ENCODE results near the gene ADAMTSL1. TPM values are rescaled to one million over a fixed set of nuclear protein-coding genes. Genes with fewer than 3 reads are reported as not detected.

The ADAMTSL1 gene
- total and polyA plus RNA-seq, 9 of the 15 experiments (the other 6 are each of a cell fraction or from before 2014, with no cell fraction given) = 0.01 TPM; not detected in 8

GRCh38 chr9:18487611-18488010, 13.7 kb downstream of the ADAMTSL1 start:
- Histone ChIP-seq H3K27ac (ENCODE audit: extremely low read depth, low read depth, low read length) (no peak overlapping the region), H2AFZ (ENCODE audit: low read depth, low read length) (no peak overlapping the region), H3K4me2 (ENCODE audit: insufficient read depth, low read length) (no peak overlapping the region), H4K20me1 (replicated peaks; ENCODE audit: control insufficient read depth, insufficient read depth, low read length) (no peaks in the 10 kb centered on the region), H3K79me2 (ENCODE audit: control insufficient read depth, insufficient read depth, low read length) (no peaks in the 10 kb centered on the region), H3K36me3 (ENCODE audit: control insufficient read depth, insufficient read depth, low read length) (no peaks in the 10 kb centered on the region), H3K4me3 (no peak overlapping the region), H3K9me1 (ENCODE audit: control insufficient read depth, insufficient read depth, low read length) (no peaks in the 10 kb centered on the region), H3K27me3 (ENCODE audit: control insufficient read depth in 2 of 2, insufficient read depth in 2 of 2, low read length in 2 of 2) (no peaks in the 10 kb centered on the region), H3K4me1 (replicated peaks in 1 of 2; ENCODE audit: control insufficient read depth in 2 of 2, insufficient read depth in 2 of 2, low read length in 2 of 2) (no peaks in the 10 kb centered on the region), H3K9me3 (replicated peaks; ENCODE audit: control insufficient read depth, insufficient read depth, low read depth, low read length) (no peaks in the 10 kb centered on the region), H3K9ac (ENCODE audit: insufficient read depth in 1 of 2, low read depth in 2 of 2, low read length in 2 of 2) (no peak overlapping the region)
- ATAC-seq = no peak
- DNase-seq (ENCODE audit: extremely low read depth in 1 of 4, low spot score in 3 of 4) = no peak
- FAIRE-seq = no peak
- 2% methylated on average over 7 of the region's 7 CpGs for WGBS (ENCODE audit: insufficient coverage, low coverage, missing lambda C conversion rate)
- intact Hi-C loops (cut with micrococcal nuclease) (no loop called here), in situ Hi-C loops (cut with MboI) (no loop called here)
- TF ChIP-seq HMG20A (CRISPR knock-in tag; conservative IDR thresholded peaks at IDR 0.05) (no peak), ZNF551 (CRISPR knock-in tag; IDR thresholded peaks at IDR 0.05) (no peak), ZNF124 (CRISPR knock-in tag; IDR thresholded peaks at IDR 0.05) (no peak), TRIM25 (IDR thresholded peaks at IDR 0.05; ENCODE audit: borderline replicate concordance) (no peak), KLF1 (tag; IDR thresholded peaks at IDR 0.05) (no peak), GABPA (tag; conservative IDR thresholded peaks at IDR 0.05; ENCODE audit: low read depth) (no peak), MYNN (IDR thresholded peaks at IDR 0.05) (no peak), MYNN (CRISPR knock-in tag; IDR thresholded peaks at IDR 0.05) (no peak)
- BruUV-seq (replicated peaks) = no TSS peak
- ChIA-PET POLR2A (no interaction called here), CTCF (ENCODE audit: low intra/inter-chr PET ratio) (no interaction called here)

Data from K562 (cell line).